ENCODE results near the gene TMEM208.

GRCh38 chr16:67206129-67206837, 20.6 kb upstream of the TMEM208 start:
- TF ChIP-seq POLR2AphosphoS5 (IDR thresholded peaks at IDR 0.05): no peak
- TF ChIP-seq CTCF (IDR thresholded peaks at IDR 0.05): no peak
- TF ChIP-seq POLR2A (IDR thresholded peaks at IDR 0.05; ENCODE audit: low read depth): no peak
- TF ChIP-seq EP300 (IDR thresholded peaks at IDR 0.05): no peak
